Stimulated activated CD8-positive, alpha-beta memory T cell treated with anti-CD3 and anti-CD28 coated beads, Interleukin-7, amount 100 ng/mL, for 4 hours (primary cell): ENCODE data around the gene ZNF280D.
"Not testable (repeated sequence)": the region's sequence is repeated elsewhere in the genome, so short reads cannot be mapped to it uniquely, and the experiment has no call there.

Experiments used
- DNase-seq, 2 donors: peaks; one replicate each; pipeline ENCODE4 v3.0.0-alpha.2; 2020; ENCODE audit warnings: low read depth in 2 of 2

Gene ZNF280D

GRCh38 chr15:56715220-56715619 lies 18.1 kb downstream of the ZNF280D start:
- no peak for DNase-seq

- DNase-seq, result not testable (repeated sequence)
Observed at GRCh38 chr15:56709502-56709901, 23.8 kb downstream of the ZNF280D start.

GRCh38 chr15:56699743-56700142 lies 33.6 kb downstream of the ZNF280D start:
- DNase-seq, result no peak

GRCh38 chr15:56698270-56698669 lies 35.0 kb downstream of the ZNF280D start:
- DNase-seq, result no peak

GRCh38 chr15:56693761-56694160 lies 39.5 kb downstream of the ZNF280D start:
- DNase-seq, result no peak

GRCh38 chr15:56690733-56691132 lies 42.6 kb downstream of the ZNF280D start:
- DNase-seq, result no peak

GRCh38 chr15:56683908-56684307 lies 49.4 kb downstream of the ZNF280D start:
- DNase-seq, result no peak

GRCh38 chr15:56681113-56681512 lies 52.2 kb downstream of the ZNF280D start:
- no peak for DNase-seq

GRCh38 chr15:56679225-56679624 lies 54.1 kb downstream of the ZNF280D start:
- DNase-seq, result no peak

GRCh38 chr15:56678571-56678970 lies 54.7 kb downstream of the ZNF280D start:
- no peak for DNase-seq

GRCh38 chr15:56677271-56677670 lies 56.0 kb downstream of the ZNF280D start:
- DNase-seq, result no peak

GRCh38 chr15:56675930-56676329 lies 57.4 kb downstream of the ZNF280D start:
- no peak for DNase-seq

GRCh38 chr15:56674857-56675256 lies 58.5 kb downstream of the ZNF280D start:
- DNase-seq, result no peak

- DNase-seq, result no peak
Observed at GRCh38 chr15:56672721-56673120, 60.6 kb downstream of the ZNF280D start.

GRCh38 chr15:56667517-56667916 lies 65.8 kb downstream of the ZNF280D start:
- DNase-seq, result no peak

- DNase-seq, result no peak
Observed at GRCh38 chr15:56660943-56661342, 72.4 kb downstream of the ZNF280D start.

- DNase-seq, result no peak
Observed at GRCh38 chr15:56659197-56659596, 74.1 kb downstream of the ZNF280D start.

GRCh38 chr15:56654624-56655023 lies 78.7 kb downstream of the ZNF280D start:
- DNase-seq, result no peak

GRCh38 chr15:56654216-56654615 lies 79.1 kb downstream of the ZNF280D start:
- DNase-seq, result no peak

- no peak for DNase-seq
Observed at GRCh38 chr15:56653787-56654186, 79.5 kb downstream of the ZNF280D start.

GRCh38 chr15:56653107-56653506 lies 80.2 kb downstream of the ZNF280D start:
- DNase-seq, result no peak

GRCh38 chr15:56648311-56648710 lies 85.0 kb downstream of the ZNF280D start:
- no peak for DNase-seq

- DNase-seq, result no peak
Observed at GRCh38 chr15:56640549-56640948, 92.8 kb downstream of the ZNF280D start.

GRCh38 chr15:56640127-56640526 lies 93.2 kb downstream of the ZNF280D start:
- no peak for DNase-seq

GRCh38 chr15:56639631-56640030 lies 93.7 kb downstream of the ZNF280D start:
- DNase-seq, result no peak
